HepG2 (cell line): Measurements from ENCODE around the gene CPNE4.

Experiments
- CEBPB ChIP-seq: IDR thresholded peaks from 2 replicates; pipeline ENCODE4 v1.6.1; 2011; ENCODE audit warnings: low read depth, low read length, improper control_type of control experiment, borderline replicate concordance
- CTCF ChIP-seq: sonication (generic); formaldehyde crosslinking; IDR thresholded peaks from 2 replicates; pipeline ENCODE4 v1.5.0; 2020; ENCODE audit warnings: mild to moderate bottlenecking, missing genetic modification reagents, moderate library complexity
- GTF2F1 ChIP-seq: fragments of 150-350 bp; IDR thresholded peaks from 2 replicates; pipeline ENCODE4 v1.6.1; 2014; ENCODE audit warnings: low read length
- POLR2A ChIP-seq, 2 experiments: IDR thresholded peaks; 2 replicates each; pipeline ENCODE4 v1.6.1; 2011; ENCODE audit warnings: low read depth in 2 of 2, low read length in 2 of 2, mild to moderate bottlenecking in 1 of 2, moderate library complexity in 1 of 2; ENCODE audit not compliant: insufficient read depth in 1 of 2
- THRA ChIP-seq: sonication (generic); formaldehyde crosslinking; IDR thresholded peaks from 2 replicates; pipeline ENCODE4 v1.4.0; 2020; ENCODE audit warnings: missing genetic modification reagents, borderline replicate concordance
- ZNF264 ChIP-seq: sonication (generic); formaldehyde crosslinking; IDR thresholded peaks from 2 replicates; pipeline ENCODE4 v1.4.0; 2020; ENCODE audit warnings: missing genetic modification reagents
- ZNF629 ChIP-seq: sonication (generic); formaldehyde crosslinking; conservative IDR thresholded peaks from 2 replicates; pipeline ENCODE4 v1.5.0; 2020; ENCODE audit warnings: missing genetic modification reagents

- TF ChIP-seq POLR2A (IDR thresholded peaks at IDR 0.05; ENCODE audit: insufficient read depth in 1 of 2, low read depth in 2 of 2, low read length in 2 of 2) (no peak), CTCF (CRISPR knock-in tag) (no peak), GTF2F1 (no peak), ZNF264 (CRISPR knock-in tag) (no peak), CEBPB (no peak), THRA (no peak), ZNF629 (no peak)
Measured at GRCh38 chr3:131731709-131732108, 303.1 kb downstream of the CPNE4 start.
